SK-MEL-5 (cell line): ENCODE data around the gene PPP1R16B. TPM values are rescaled to one million over a fixed set of nuclear protein-coding genes. Genes with fewer than 3 reads are reported as not detected.
"Not testable (repeated sequence)": the region's sequence is repeated elsewhere in the genome, so short reads cannot be mapped to it uniquely, and the experiment has no call there.

Source experiments
- DNase-seq: peaks from one replicate; pipeline ENCODE4 v3.0.0-alpha.2; 2016; ENCODE audit warnings: low read depth, low spot score
- in situ Hi-C: cut with HindIII; loops from 2 replicates; pipeline ENCODE4 v1.10.0; 2016; ENCODE audit warnings: low sequenced_read_pairs, high pct_unique_total_duplicates, low pct_unique_long_range_greater_than_20kb
- total RNA-seq: library from RNA; depleted of rRNA; stranded (reverse); fragments of >200 nt; shearing (Covaris generic); gene quantifications from 2 replicates; pipeline ENCODE4 v1.2.3, GENCODE V29; 2014

PPP1R16B gene
- total RNA-seq, 1 experiment from 2014 or later, result 0.69 TPM

DNA sequence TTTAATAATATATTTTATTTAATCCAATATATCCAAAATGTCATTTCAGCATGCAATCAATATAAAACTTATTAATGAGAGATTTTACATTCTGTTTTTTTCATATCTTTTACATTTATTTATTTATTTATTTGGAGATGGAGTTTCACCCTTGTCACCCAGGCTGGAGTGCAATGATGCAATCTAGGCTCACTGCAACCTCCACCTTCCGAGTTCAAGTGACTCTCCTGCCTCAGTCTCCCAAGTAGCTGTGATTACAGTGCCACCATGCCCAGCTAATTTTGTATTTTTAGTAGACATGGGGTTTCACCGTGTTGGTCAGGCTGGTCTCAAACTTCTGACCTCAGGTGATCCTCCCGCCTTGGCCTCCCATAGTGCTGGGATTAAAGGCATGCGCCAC, 54.4 kb downstream of the PPP1R16B start:
- in situ Hi-C loops, DNase-seq: not testable (repeated sequence)

- DNase-seq, result no peak
- in situ Hi-C loops, result no loop called here
Measured at GRCh38 chr20:38861071-38861401, 55.5 kb downstream of the PPP1R16B start.

- in situ Hi-C loops, result no loop called here
- no peak for DNase-seq
Measured at GRCh38 chr20:38862226-38862625, 56.7 kb downstream of the PPP1R16B start.

- in situ Hi-C loops, result no loop called here
- DNase-seq, result no peak
Measured at GRCh38 chr20:38863024-38863851, 57.7 kb downstream of the PPP1R16B start.

DNA sequence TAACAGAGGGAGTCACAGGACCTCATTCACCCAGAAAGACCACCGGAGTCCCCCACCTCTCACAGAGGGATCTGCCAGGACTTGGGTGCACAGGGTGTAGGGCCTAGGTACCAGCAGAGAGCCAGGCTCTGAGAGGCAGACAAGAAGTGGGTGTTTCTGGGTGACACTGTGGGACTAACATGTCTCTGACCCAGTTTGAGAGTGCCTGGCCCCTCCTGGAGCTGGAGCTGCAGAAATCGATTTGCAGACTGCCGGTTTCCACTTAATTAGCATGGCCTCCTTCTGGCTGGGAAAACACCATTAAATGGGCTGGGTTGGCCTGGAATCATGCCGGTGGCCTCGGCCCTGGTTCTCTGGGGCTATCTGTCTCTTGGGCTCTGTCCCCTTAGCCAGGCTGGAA, 59.2 kb downstream of the PPP1R16B start:
- no peak for DNase-seq
- in situ Hi-C loops, result no loop called here

DNA sequence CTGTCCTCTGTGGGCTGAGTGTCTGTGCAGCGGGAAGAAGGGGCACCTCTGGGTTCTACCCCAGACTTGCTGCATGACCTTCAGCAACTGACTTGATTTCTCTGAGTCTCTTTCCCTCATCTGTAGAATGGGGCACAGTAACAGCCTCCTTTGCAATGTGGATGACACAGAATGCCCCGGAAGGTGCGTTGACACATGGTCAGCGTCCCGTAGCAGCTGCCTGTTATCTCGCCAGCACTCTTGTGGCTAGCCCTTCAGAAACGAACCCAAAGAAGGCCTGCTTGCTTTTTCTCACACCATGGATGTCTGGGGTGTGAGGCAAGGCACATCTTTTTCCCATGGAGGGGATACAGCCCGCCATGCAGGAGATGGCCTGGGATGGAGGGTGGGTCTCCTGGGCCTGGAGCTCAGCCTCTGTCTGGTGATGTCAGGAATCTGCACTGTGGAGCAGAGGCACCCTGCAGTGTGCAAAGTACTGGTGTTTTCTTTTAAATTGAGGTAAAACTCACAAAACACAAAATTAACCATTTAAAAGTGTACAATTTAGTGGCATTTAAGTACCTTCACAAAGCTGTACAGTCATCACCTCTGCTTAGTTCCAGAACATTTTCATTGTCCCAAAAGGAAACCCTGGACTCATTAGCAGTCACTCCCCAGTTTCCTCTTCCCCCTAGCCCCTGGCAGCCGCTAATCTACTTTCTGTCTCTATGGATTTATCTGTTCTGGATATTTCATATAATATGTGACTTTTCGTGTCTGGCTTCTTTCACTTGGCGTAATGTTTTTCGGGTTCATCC, 61.0 kb downstream of the PPP1R16B start:
- DNase-seq, result no peak
- in situ Hi-C loops, result no loop called here

DNA sequence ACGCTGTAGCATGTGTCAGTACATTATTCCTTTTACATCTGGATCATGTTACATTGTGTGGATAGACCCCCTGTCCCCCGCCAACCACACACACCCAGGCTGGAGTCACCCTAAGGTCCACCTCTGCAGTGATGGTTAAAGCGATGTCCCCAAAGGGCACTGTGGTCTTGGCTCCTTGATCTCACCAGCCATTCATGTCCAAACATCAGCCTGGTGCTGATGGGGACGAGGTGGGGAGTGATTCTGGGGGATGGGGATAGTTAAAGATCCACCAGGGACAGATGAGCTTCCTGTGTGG, 61.5 kb downstream of the PPP1R16B start:
- no peak for DNase-seq
- in situ Hi-C loops, result no loop called here

DNA sequence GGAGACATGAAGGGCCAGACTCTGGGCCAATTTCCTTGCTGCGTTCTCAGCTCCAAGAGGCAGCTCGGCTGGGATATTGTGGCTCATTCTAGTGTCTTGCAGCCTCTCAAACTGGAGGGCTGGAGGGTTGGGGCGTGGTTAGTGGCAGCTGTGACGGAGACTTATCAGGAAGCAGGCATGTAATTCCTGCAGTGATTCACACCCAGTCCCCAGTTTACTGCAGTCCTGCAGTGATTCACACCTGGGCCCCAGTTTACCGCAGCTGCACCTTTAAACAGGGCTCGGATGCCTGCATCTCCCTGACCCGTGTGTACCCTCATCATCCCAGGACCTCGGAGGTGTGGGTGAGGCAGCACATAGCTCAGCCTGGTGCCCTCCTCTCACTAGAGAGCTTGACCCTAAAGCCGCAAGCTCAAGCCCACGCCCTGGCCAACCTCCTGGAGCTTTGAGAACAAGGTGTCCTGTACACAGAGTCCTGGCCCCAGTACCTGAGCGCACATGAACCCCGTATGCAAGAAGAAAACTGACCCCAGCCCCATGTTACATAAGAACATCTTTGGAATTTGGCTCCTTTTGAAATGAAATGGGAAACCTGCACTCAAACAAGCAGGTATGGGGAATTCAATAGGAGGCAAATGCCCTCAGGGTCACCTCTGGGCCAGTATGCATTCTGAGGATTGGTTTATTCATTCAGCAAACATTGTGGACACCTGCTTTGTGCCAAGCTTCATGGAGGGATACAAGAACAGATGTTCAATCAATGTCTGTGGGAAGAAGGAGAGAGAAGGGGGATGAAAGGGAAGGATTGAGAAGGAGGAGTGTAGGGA, 65.4 kb downstream of the PPP1R16B start:
- DNase-seq, result no peak
- in situ Hi-C loops, result no loop called here

GRCh38 chr20:38871560-38871953, 66.1 kb downstream of the PPP1R16B start:
- no peak for DNase-seq
- in situ Hi-C loops, result no loop called here

DNA sequence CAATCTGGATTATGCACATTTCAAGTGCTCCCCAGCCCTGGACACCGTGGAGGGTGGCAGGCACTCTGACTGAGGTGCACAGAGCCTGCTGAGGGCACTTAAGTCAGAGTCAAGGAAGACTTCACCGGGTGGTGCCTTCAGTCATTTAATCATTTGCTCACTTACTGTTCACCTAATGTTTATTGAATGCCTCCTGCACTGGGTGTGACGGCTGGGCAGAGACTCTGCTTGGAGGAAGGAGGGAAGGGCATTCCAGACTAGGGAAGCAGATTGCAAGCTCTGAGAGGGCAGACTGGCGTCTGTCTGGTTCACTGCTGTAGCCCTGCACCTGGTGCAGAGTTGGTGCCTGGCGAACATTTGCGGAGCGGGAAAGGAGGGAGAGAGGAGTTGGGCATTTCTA, 66.5 kb downstream of the PPP1R16B start:
- DNase-seq, result no peak
- in situ Hi-C loops, result no loop called here

GRCh38 chr20:38872491-38873049, 67.1 kb downstream of the PPP1R16B start:
- in situ Hi-C loops, result no loop called here
- no peak for DNase-seq

- in situ Hi-C loops, result no loop called here
- DNase-seq, result no peak
Measured at GRCh38 chr20:38873050-38873581, 67.6 kb downstream of the PPP1R16B start.

DNA sequence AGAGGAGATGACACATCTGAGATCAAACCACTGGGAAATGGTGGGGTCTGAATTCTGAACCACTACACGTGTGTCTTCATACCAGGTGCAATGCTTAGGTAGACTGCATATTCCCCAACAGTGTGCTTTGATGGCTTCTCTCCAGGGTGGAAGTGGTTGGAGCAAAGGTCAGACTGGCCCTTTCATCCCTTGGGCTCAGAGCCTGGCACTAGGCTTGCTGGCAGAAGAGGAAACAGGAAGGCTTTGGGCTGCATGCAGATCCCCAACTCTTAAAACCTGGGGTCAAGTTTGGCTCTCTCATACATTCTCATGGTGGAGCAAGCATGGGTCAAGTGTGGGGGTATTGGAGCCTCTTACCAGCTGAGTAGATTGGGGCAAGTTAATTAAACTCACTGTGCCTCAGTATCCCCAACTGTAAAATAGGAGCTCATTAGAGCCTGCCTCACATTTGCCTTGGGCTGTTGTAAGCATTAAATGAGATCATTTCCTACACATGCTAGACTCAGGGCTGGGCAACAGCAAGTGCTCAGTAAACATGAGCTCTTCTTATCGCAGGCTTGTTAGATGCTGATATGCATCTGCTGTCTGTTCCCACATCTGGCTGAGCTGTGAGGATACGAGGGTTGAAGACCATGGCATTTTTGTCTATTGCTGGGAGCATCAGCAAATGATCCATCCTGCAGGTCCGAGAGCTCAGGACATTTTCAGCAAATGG, 69.1 kb downstream of the PPP1R16B start:
- no peak for DNase-seq
- in situ Hi-C loops, result no loop called here

GRCh38 chr20:38875175-38875993, 69.9 kb downstream of the PPP1R16B start:
- in situ Hi-C loops, result no loop called here
- no peak for DNase-seq

DNA sequence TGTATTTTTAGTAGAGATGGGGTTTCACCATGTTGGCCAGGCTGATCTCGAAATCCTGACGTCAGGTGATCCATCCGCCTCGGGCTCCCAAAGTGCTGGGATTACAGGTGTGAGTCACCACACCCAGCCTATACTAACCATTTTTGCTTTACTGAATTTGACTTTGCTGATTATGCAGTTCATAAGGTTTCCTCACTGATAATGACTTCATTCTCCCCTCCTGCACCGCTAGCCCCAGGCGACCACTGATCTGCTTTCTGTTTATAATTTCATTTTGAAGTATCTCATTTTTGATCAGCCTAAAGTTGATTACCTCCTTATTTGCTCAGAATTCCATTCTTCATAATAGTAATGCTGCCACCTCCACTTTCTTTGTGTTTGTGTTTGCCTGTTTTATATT, 72.0 kb downstream of the PPP1R16B start:
- DNase-seq, result no peak
- in situ Hi-C loops, result no loop called here

- peak; percentile 35 for DNase-seq
- in situ Hi-C loops, result no loop called here
Measured at GRCh38 chr20:38878866-38879265, 73.4 kb downstream of the PPP1R16B start.
